ENCODE results near the gene PCBD1.
"Not testable (repeated sequence)": the region's sequence is repeated elsewhere in the genome, so short reads cannot be mapped to it uniquely, and the experiment has no call there.

Gene PCBD1

DNA sequence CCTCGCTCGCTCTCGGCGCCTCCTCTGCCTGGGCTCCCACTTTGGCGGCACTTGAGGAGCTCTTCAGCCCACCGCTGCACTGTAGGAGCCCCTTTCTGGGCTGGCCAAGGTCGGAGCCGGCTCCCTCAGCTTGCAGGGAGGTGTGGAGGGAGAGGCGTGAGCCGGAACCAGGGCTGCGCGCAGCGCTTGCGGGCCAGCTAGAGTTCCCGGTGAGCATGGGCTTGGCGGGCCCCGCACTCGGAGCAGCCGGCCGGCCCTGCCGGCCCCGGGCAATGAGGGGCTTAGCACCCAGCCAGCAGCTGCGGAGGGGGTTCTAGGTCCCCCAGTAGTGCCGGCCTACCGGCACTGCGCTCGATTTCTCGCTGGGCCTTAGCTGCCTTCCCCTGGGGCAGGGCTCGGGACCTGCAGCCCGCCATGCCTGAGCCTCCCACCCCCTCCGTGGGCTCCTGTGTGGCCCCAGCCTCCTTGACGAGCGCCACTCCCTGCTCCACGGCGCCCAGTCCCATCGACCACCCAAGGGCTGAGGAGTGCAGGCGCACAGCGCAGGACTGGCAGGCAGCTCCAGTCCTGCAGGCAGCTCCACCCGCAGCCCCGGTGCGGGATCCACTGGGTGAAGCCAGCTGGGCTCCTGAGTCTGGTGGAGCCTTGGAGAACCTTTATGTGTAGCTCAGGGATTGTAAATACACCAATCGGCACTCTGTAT, 26.7 kb downstream of the PCBD1 start:
- not testable (repeated sequence) for DNase-seq

DNA sequence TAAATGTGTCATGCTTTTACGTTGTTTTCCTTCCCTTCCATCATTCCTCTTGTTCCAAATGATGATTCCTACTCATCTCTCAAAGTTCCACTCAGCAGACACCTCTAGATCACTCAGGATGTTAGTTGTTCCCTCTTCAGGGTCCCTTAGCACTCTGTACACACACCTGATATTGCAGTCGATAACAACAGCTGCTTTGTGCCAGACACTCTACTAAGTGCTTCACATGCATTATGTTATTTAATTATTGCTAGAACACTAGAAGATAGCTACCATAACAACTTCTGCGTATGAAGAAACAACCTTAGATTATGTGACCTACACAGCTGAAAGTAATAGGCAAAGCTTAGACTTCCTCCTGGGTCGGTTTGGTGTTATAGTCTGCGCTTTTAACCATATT, 29.6 kb downstream of the PCBD1 start:
- DNase-seq, result no peak

DNA sequence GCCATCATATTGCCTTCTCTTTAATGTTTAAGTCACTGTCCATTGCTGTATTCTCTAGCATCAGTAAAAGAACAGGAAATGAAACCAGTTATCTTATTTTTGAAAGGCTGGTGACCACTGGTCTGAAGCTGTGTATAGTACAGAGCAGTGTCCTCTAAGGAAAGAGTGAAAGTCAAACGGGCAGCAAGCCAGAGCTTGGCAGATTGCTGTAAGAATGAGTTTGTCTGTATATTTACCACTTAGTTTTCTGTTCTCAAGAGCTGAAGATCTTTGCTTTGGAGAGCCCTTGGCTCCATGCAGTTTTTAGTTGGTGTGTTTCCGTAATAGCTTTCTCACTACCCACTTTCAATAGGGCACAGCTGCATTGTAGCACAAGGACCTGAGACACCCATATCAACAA, 31.9 kb downstream of the PCBD1 start:
- DNase-seq, result no peak

DNA sequence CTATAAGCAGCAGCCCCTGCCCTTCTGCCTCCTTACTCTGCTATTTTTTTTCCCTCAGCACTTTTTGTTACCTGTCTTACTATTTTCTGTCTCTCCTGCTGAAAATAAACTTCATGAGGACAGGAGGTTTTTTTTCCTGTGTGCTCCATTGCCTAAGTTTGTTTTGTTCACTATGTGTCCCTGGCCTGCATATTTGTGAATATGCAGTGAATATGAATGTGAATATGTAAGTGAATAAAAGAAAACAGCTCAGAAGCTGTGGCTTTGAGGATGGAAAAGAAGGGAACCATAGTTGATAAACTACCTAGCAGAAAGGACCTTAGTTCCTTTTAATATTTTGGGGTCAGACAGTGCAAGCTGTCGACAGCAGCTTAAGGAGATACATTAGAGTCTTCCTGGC, 34.9 kb downstream of the PCBD1 start:
- no peak for DNase-seq

DNA sequence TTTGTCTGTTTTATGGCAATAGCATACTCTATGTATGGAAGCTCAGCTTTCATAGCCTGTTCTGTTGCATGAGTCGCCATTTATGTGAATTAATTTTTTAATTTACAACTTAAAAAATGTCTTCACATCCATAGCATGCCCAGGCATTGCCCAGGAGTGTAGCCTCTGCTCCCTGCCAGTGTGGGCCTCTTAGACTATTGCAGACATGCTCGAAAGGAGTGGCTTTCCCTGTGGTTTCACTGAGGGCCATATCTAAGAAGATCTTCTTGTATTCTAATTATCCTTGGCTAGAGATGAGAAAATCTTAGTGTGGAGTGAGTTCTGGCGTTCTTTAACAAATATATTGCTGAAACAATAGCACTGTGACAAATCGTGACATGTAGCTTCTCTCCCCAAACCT, 35.3 kb downstream of the PCBD1 start:
- no peak for DNase-seq

DNA sequence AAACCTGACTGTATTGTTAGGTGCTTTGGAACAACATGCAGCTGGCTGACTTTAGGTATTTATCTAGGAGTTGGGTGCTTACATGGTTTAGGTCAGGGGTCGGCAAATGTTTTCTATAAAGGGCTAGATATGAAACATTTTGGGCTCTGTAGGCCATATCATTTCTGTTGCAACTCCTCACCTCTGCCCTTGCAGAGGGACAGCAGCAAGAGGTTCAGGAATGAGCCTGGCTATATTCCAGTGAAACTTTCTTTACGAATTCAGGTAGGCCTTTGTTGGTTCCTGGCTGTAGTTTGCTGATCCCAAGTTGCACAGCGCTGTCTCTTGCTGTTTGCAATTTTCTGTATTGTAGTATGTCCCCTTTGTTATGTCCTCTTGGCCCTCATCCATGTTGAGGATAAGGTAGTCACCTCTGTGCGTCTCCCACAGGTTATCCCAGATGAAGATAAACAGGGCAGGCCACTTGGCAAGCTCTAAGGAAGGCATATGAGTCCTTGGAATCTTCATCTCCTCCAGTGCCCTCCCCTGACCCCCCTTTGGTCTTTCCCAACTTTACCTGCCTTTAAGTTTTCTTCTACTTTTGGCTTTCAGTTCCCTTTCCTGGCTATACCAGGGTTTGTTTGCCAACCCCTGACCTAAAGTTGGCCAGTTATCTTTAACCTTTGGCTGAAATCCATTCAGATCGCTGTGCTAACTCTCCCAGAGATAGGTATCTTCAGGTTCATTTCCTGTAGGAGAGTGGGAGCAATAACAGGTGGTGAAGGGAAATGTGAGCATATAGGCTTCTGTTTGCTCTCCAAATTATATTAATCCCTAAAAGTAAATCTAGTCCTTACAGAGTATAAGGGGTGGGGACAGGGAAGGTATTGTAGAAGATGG, 36.5 kb downstream of the PCBD1 start:
- DNase-seq, result no peak

DNA sequence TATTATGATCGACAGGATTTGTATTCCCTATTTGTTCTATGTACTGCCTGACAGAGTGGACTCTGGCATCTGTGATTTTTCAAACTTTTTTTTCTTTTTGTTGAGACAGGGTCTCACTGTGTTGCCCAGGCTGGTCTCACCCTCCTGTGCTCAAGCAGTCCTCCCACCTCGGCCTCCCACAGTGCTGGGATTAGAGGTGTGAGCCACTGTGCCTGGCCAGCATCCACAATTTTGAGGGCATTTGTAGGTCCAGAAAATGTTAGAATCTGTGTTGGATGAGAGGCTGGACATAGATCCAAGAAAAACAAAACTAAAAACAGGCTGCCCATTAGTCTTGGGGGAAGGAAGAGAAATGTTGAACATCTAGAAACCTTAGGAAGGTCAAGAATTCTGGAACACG, 38.3 kb downstream of the PCBD1 start:
- DNase-seq, result no peak

DNA sequence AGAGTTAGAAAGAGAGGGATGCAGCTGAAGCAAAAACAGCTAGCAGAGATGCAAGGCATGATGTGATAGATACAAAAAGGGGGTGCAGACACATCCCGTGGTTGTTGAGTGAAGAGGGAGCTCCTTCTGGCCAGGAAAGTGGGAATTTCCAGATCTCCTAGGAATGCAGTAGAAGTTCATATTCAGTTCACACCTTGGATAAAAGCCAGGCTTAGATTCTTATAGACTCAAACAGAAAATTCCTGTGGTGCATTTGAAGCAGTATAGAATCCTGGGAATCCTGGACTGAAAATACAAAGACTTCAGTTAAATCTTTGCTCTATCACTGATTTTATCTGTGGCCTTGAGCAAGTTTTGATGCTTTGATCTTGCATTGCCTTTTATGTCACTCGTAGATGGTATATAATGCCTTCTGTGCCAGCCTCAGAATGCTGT, 38.8 kb downstream of the PCBD1 start:
- no peak for DNase-seq

DNA sequence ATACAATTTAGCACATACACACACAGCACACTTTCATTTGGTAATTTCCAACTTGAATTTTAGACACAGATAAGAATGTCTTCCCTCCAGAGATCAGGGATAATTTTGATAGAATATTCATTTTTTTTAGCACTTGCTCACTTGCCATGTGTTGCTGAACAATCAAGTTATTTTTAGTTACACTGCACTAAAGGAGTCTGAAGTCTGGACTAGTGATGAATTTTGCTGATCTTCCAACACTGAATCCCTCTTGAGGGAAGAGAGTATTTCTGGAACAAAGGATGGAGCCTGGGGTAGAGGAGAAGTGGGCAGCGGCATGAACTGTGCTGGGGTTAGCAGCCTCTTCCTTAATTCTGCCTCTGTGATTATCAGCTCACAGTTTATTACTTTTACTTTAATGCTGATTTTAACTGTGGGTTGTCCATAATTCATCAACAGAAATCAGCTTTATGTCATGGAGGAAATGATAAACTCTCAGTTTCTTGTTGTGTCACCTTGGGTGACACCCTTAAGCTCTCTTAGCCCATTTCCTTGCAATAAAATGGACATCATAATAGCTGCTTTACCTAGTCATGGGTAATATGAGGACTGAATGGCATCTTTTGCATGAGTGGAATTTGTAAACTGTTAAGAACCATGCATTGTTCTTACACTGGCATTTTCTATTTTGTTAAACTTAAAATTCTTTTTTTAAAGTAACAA, 40.6 kb downstream of the PCBD1 start:
- DNase-seq, result no peak

DNA sequence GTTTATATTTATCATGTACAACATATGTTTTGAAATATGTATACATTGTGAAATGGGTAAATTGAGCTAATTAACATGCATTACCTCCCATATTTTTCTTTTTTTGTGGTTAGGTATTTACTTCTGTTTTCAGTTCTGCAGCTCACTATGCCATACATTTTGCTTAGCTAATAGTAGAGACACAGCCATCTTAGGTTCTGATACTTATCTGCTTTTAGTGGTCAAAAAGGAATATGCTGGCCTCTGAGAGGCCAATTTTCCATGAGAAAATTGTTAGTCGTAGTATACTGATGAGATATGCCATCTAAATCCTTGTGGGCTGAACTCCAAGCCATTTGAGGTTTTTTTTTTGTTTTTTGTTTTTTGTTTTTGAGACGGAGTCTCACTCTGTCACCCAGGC, 41.6 kb downstream of the PCBD1 start:
- no peak for DNase-seq

DNA sequence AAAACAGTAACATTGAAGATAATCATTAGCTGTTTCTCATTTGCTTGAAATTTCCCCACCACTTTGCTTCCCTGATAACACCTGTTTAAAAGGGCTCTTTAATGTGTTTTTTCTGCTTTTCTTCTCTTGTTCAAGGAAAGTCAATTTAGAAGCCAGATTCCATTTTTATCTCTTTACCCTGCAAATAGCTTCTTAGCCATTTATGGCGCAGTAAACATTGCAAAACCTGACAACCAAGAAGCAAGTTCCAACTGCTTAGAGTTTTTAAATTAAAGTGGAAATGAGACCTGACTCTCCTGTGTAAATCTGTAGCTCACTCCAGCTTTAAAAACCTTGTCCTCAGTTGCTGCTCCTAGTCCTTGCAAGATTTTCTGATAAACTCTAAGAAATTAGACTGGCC, 42.5 kb downstream of the PCBD1 start:
- no peak for DNase-seq

DNA sequence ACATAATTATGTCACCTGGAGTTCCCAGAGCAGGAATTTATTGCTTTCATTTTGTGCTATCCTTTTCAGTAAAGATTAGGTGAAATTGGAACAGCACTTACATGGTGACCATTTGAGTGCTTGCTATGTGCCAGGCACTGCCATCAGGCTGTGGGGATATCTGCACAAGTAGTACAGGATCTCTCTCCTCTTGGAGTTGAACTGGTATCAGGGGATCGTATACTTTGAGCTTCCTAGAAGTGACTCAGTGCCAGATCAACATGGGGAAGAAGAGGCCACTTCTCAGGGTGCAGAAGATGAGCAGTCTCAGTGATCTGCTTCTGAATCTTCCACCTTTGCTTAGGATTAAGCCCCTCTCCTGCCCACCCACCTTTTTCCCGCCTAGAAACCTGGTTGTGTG, 43.1 kb downstream of the PCBD1 start:
- DNase-seq, result no peak

DNA sequence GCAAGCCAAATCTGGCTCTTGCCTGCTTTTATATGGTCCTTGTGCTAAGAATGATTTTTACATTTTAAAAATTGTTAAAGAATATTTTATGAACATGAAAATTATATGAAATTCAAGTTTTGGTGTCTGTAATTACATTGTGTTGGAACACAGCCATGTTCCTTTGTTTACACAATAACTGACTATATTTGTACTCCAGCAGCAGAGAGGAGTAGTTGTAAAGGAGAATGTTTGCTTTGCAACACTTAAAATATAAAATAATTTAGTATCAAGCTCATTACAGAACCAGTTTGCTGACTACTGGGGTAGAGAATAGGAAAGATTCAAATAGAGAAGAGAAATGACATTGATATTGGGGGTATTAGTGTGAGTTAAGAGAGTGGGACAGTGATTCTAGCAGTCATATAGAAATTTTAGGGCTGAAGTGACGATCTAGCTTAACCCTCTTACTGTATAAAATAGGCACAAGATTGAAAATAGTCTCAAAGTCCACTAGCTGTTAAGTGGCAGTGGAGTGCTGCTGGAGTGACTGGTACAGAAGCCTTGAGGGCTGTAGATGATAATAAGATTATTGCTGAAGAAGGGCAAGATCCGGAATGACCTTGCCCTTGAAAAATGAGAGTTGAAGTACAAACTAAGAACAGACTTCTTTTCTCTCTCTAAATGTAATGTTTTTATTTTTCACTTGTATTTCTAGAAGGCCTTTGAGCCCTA, 44.4 kb downstream of the PCBD1 start:
- DNase-seq, result no peak

DNA sequence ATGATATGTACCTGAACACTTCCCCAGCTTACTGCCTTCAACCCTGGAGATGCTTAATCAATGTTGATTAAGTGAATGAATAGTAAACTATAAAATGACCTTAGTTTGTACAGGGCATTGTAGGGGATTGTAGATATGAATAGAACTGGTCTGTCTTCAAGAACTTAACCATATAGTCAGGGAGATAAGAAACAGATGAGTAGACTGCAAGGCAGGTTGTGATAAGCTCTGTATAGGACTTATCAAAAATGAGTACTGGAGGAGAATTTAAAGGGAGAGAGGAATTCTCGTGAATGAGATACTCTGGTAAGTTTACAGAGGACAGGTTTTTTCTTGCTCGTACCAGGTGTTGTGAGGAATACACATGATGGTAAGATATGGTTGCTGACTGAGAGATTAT, 45.0 kb downstream of the PCBD1 start:
- DNase-seq, result no peak

DNA sequence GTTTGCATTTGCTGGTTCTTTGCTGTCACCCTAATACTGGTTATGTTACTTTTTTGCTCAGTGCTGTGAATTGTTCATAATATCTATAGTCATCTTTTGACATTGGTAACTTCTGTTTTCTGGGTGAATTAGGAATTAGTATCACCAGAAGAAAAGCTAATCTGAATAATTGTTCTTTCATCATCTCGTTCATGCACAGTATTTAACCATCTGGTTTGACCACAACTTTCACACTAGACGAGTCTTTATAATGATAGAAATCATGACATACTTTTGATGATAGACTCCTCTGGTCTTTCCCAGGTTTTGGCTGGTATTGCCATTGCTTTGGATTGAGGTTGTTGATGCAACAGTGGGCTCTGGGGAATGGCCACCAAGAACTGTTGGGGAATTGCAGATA, 47.5 kb downstream of the PCBD1 start:
- DNase-seq, result no peak

DNA sequence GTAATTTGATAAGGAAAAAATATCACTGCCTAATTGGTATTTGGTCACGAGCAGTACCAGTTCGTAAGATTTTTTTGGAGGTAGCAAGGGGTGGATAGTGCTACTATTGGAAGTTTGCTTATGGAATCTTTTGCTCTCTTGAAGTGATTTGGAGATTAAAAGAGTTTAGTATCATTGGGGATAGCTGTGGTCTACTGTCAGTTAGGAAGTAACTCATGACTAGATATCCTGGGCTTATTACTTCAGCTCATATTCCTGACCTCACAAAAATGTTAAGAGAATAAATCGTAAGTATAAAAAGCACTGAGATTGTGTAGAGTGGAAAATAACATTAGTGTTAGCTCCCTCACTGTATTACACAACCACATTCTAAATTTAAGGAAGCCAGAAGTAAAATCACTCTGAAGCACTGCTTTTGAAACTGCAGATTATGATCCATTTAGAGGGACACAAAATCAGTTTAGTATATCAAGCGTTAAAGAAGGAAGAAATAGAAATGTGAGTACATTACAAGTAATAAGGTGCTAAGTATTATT, 50.0 kb downstream of the PCBD1 start:
- no peak for DNase-seq

DNA sequence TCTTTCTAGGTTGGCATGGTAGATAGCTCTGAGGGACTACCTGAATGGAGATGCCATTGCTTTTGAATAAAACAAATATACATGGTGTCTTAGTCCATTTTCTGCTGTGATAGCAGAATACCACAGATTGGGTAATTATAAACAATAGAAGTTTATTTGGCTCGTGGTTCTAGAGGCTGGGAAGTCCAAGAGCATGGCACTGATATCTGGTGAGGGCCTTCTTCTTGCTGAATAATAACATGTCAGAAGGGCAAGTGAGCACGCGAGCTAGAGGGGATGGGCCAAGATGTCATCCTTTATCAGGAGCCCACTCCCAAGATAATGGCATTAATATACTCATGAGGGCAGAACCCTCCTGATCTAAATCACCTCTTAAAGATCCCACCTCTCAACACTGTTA, 50.7 kb downstream of the PCBD1 start:
- no peak for DNase-seq

DNA sequence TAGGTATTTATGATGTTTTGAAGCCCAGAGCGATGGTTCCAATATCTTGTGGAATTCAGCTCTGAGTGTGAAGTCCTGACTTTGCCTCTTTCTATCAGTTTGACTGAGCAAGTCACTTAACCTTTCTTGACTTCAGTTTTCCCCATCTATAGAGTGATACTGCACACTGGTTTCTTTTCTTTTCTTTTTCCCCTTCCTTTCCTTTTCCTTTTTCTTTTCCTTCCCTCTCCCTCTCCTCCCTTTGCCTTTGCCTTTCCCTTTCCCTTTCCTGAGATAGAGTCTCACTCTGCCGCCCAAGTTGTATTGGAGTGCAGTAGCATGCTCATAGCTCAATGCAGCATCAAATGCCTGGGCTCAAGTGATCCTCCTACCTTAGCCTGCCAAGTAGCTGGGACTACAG, 52.0 kb downstream of the PCBD1 start:
- DNase-seq, result no peak

DNA sequence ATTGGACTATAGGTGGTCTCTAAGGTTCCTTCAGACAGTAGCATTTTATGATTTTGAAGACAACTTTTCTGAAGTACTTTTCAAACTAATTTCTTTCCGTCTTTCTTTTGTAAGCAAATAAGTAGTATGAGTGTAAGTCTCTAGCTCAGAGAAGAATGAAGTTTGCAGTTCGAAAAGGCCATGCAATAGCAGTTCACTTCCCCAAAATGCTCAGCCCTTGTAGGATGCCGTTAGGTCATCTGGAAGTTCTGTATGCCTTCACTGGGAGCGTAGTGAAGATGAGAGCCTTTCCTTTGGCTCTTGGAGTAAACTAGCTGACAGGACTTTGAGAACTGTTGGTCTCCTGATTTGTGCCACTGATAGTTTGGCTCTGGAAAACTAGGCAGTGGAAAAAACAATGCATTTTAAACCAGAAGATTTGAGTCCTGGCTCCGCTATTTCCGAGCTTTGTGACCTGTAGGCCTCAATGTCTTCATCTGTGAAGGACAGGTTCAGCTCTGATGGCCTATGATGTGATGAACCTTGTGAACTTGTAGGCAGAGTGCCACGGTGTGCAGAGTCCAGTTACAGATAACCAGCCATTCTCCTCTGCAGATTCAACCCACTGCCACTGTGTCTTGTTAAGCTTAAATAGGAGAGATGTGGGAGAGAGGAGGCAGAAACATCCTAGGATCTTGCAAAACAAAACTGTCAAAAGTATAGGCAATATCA, 53.8 kb downstream of the PCBD1 start:
- DNase-seq, result no peak

DNA sequence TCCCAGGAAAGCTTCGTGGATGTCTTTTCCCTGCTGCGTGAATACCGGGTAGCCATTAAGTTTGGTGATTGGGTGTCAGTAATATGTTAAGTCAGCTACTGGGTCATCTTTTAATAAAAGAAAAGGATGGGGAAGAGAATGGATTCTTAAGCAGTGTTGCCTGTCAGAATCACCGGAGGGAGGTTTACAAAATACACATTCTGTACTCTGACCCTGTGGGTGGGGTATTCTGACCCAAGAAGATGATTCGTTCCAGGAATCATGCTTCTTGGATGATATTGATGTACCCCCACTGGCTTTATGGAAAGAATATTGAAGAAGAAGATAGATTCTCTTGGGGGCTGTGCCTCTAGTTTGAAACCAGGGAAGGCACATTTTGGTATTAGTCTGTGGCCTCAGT, 54.3 kb downstream of the PCBD1 start:
- no peak for DNase-seq

DNA sequence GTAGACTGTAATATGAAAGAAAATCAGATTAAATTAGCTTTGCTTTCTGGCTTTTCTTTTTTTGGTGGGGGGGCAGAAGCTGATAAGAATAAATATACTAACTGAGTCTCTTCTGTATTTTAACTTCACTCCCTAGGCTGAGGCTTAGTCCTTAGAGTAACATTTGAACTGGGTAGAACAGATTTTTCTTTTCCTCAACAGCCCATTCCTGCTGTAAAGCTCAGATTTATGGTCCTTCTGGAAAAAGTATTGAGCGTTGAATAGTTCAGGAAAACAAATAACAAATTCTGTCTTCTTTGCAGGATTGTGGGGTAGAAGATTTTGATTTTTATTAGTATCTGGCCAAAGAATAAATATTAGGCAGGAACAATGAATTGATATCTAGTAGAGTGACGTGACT, 54.8 kb downstream of the PCBD1 start:
- no peak for DNase-seq

All from activated CD4-positive, CD25-positive, alpha-beta regulatory T cell treated with anti-CD3 and anti-CD28 coated beads, Interleukin-2, amount 50 U/mL, for 72 hours (primary cell).